Adipose tissue (tissue), 3 donors: ENCODE results near the gene ANO5. TPM values are rescaled to one million over a fixed set of nuclear protein-coding genes. Genes with fewer than 3 reads are reported as not detected.

Experiments
- H3K27ac ChIP-seq: one replicate; pipeline ENCODE4 v1.5.1; 2013; ENCODE audit warnings: low read depth, low read length
- WGBS, 3 donors: extraction: QIAGEN DNeasy Blood & Tissue Kit; methylation state at CpG; one replicate each; pipeline ENCODE4 v1.1.7; 2013; 5-methylcytosine and 5-hydroxymethylcytosine counted together
- polyA plus RNA-seq, 3 donors: library from polyadenylated mRNA; stranded (reverse); fragments of 200-250 nt; gene quantifications; one replicate each; pipeline ENCODE4 v1.2.3, GENCODE V29; 2013
- donor health status: healthy with polysubstance abuse.
- donor health status: Bipolar disorder and iron deficiency.
- donor health status: healthy.

Gene ANO5
- polyA plus RNA-seq, 3 donors: under 0.01 to 0.99 (median 0.48) TPM

GRCh38 chr11:22302368-22302767 is 109.5 kb downstream of the ANO5 start:
- no peak overlapping the region for H3K27ac ChIP-seq

DNA sequence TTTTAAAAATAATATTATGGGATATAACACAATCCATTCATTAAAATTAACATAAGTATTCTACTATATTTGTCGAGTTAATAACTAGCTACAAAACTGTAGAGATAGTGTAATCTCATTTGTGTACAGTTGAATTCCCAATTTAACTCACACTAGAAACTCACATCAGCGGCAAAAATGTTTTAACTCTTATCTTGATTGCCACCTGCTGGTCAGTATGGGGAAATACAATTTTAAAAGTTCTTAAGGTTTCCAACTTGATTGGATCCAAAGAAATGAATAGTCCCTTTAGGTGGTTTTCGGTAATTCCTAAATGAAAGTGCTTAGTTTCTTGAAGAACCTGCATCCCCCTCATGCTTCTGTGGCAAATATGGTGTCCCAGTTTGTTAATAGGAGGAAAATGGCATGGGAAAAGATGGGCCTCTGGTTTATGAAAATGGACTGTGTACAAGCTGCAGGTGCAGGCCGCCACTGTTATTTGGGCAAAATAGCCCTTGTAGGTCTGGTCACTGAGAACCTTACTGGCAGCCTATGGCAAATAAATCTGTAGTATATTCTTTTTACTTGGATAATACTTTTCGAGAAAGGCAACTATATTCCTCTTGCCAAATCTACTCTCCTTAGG is 111.6 kb downstream of the ANO5 start:
- no peak overlapping the region for H3K27ac ChIP-seq
- WGBS, 3 donors: 42 to 44% (median 43%) methylated on average over 5 of the region's 5 CpGs

DNA sequence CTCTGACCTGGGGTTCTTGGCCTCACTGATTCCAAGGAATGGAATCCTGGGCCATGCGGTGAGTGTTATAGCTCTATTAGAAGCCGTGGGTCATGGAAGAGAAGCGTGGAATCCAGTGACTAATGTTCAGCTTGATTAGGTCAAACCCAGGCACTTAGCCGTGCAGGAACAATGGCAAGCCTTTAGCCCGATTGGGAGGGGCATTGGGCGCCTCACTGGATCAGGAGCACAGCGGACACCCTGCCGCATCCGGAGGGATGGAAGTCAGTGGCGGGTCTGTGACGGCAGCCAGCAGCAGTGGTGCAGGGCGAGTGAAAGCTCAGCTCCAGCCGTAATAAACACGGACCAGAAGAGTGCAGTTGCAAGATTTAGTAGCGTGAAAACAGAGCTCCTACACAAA is 124.8 kb downstream of the ANO5 start:
- no peak overlapping the region for H3K27ac ChIP-seq
- 88 to 92% (median 90%) methylated on average over 15 of the region's 15 CpGs for WGBS, 3 donors

- H3K27ac ChIP-seq: no peak overlapping the region
- 51 to 69% (median 65%) methylated on average over 4 of the region's 4 CpGs for WGBS, 3 donors
Measured at GRCh38 chr11:22331771-22332170, 138.9 kb downstream of the ANO5 start.

Other genes starting within 250 kb of the ANO5 start
- under 1 TPM in 1 of 3 donors, not detected in 2; 0.25 TPM for gene SLC17A6, start 145.3 kb downstream of the ANO5 start, polyA plus RNA-seq